ENCODE data around the gene ABCA5.

ABCA5 gene

DNA sequence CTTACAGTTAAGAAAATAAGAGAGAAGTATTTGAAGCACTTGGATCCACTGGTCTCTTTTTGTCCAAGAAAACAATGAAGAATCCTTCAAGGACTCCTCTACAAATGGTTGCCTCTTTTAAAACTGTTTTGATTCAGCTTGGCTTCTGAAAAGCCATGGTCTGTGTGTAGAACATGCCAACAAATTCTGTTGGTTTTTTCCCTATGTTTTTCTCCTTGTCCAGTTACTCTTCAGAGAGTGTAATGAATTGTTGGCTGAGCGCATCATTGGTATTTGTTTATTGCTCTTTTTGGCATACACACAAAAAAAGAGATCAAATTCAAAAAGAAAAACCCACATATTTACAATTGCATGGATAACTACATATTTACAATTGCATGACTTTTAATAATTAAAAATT is 98.4 kb downstream of the ABCA5 start, which contains the start of gene ABCA10:
TSS of gene ABCA10 (minus strand) at position 249 of the 400 bp plus-strand sequence. CDS start 3,466 bp downstream, outside the sequence.
- no peaks in the 10 kb centered on the region for H3K27me3 ChIP-seq (ENCODE audit: insufficient read depth, low read depth, severe bottlenecking)
- no peak within 1 kb of the TSS for H3K4me3 ChIP-seq (ENCODE audit: low read depth, low read length)
- no peak for DNase-seq
- peaks cover 6% of the 10 kb centered on the region for H3K9me3 ChIP-seq (ENCODE audit: severe bottlenecking)
- TF ChIP-seq, protein P1, sequence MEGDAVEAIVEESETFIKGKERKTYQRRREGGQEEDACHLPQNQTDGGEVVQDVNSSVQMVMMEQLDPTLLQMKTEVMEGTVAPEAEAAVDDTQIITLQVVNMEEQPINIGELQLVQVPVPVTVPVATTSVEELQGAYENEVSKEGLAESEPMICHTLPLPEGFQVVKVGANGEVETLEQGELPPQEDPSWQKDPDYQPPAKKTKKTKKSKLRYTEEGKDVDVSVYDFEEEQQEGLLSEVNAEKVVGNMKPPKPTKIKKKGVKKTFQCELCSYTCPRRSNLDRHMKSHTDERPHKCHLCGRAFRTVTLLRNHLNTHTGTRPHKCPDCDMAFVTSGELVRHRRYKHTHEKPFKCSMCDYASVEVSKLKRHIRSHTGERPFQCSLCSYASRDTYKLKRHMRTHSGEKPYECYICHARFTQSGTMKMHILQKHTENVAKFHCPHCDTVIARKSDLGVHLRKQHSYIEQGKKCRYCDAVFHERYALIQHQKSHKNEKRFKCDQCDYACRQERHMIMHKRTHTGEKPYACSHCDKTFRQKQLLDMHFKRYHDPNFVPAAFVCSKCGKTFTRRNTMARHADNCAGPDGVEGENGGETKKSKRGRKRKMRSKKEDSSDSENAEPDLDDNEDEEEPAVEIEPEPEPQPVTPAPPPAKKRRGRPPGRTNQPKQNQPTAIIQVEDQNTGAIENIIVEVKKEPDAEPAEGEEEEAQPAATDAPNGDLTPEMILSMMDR (IDR thresholded peaks at IDR 0.05; ENCODE audit: low read depth, low read length) = no peak
- H3K27ac ChIP-seq = no peak within 1 kb of the TSS
- H3K36me3 ChIP-seq = no peaks in the 10 kb centered on the region

DNA sequence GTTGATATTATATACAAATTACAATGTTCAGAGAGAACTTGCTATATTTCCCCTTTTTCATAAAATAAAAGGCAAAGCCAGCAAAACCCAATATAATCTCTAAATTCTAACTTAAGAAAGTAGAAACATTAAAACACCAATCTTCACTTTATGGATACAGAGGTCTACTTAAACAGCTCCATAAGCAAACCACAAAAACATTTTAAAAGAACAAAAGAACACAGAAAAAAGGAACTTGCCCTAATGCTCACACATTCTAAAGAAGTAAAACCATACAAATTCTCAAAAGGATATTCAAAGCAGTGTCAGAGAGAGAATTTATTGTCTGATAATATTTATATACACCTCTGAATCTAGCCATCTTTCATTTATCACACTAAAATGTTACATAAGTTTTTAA is 98.9 kb downstream of the ABCA5 start:
- DNase-seq = no peak
- no peaks in the 10 kb centered on the region for H3K27me3 ChIP-seq (ENCODE audit: insufficient read depth, low read depth, severe bottlenecking)
- H3K36me3 ChIP-seq = no peaks in the 10 kb centered on the region
- H3K27ac ChIP-seq = no peak overlapping the region
- TF ChIP-seq, protein P1 (IDR thresholded peaks at IDR 0.05; ENCODE audit: low read depth, low read length) = no peak
- no peak overlapping the region for H3K4me3 ChIP-seq (ENCODE audit: low read depth, low read length)
- peaks cover 5% of the 10 kb centered on the region for H3K9me3 ChIP-seq (ENCODE audit: severe bottlenecking)

DNA sequence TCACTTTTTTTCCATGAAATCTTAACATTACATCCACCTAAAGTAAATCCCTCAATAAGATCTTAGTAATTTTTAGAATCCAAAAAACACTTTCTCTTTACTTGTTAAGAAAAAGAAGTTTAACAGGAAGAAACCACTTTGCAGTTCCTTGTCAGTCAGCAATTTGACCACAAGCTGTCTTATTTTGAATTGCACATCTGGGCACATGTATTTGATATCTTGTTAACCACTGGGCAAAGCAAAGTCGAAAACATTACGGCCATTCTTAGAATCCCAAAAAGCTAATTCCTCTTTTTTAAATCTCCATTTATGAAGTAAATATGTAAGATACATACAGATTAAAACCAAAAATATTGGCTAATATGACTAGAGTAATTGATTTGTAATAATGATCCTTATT is 99.4 kb downstream of the ABCA5 start:
- TF ChIP-seq, protein P1 (IDR thresholded peaks at IDR 0.05; ENCODE audit: low read depth, low read length) = no peak
- Histone ChIP-seq H3K4me3 (ENCODE audit: low read depth, low read length) (no peak overlapping the region), H3K9me3 (ENCODE audit: severe bottlenecking) (peaks cover under 1% of the 10 kb centered on the region), H3K27me3 (ENCODE audit: insufficient read depth, low read depth, severe bottlenecking) (no peaks in the 10 kb centered on the region), H3K27ac (no peak overlapping the region), H3K36me3 (no peaks in the 10 kb centered on the region)
- DNase-seq = no peak

DNA sequence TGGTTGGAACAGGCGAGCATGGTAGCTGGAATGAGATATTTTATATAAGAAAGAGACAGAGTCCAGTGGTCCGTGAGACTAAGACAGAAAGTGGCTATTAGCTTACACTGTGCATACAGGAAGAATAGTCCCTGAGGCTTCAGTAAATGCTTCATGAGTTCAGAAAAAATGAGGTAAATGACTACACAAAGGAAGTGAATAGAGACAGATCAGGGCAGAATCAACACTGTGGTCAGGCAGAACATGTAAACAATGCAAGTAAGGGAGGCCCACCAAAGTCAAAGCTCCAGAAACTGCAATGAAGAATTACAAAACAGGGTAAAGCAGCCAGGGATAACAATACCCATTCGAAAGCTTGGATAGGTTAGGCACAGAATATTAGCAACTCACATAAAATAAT is 103.1 kb downstream of the ABCA5 start:
- Histone ChIP-seq H3K9me3 (ENCODE audit: severe bottlenecking) (no peaks in the 10 kb centered on the region), H3K36me3 (no peaks in the 10 kb centered on the region), H3K27ac (no peak overlapping the region), H3K27me3 (ENCODE audit: insufficient read depth, low read depth, severe bottlenecking) (no peaks in the 10 kb centered on the region), H3K4me3 (ENCODE audit: low read depth, low read length) (no peak overlapping the region)
- DNase-seq = no peak
- TF ChIP-seq, protein P1 (IDR thresholded peaks at IDR 0.05; ENCODE audit: low read depth, low read length) = no peak

DNA sequence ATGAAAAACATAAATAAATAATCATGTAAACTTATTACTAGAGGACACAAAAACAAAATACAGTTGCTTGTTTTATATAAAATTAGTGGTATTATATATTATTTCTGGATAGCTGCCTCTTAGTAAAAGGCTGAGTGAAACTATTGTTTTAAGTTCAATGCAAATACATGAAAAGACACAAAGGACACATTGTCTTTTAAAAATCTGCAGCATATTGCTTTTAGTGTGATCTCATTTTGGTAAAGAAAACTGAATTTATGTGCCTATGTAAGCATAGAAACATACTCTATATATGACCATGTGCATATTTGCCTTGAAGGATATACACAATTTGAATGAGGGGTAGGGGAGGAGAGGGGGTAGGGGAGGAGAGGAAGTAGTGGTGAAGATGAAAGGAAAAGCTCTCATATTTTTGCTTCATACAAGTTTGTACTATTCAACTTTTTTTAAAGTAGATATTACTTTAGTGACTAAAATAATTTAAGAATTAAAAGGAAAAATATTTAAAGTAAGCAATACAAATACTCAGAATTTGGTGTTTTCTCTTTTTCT is 104.2 kb downstream of the ABCA5 start:
- TF ChIP-seq, protein P1 (IDR thresholded peaks at IDR 0.05; ENCODE audit: low read depth, low read length) = no peak
- Histone ChIP-seq H3K9me3 (ENCODE audit: severe bottlenecking) (no peaks in the 10 kb centered on the region), H3K27me3 (ENCODE audit: insufficient read depth, low read depth, severe bottlenecking) (no peaks in the 10 kb centered on the region), H3K27ac (no peak overlapping the region), H3K36me3 (no peaks in the 10 kb centered on the region), H3K4me3 (ENCODE audit: low read depth, low read length) (no peak overlapping the region)
- DNase-seq = no peak

DNA sequence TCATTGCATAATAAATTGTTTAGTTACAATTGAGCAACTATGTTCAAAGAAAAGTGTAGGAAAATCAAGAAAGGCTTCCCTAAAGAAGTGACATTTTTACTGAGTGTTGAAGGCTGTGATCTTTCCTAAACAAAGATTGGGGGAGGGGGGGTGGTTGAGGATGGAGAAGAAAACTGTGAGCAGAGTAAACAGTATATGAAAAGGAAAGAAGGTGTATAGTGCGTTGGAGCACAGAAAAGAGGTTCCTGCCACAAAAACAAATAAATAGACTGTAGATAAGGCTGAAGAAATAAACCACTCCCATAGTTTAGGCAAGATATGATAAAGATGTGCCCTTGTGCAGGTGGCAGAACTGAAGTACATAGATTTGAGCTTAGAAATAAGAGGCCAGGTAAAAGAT is 106.8 kb downstream of the ABCA5 start:
- H3K27me3 ChIP-seq (ENCODE audit: insufficient read depth, low read depth, severe bottlenecking) = no peaks in the 10 kb centered on the region
- no peak for DNase-seq
- H3K9me3 ChIP-seq (ENCODE audit: severe bottlenecking) = no peaks in the 10 kb centered on the region
- no peaks in the 10 kb centered on the region for H3K36me3 ChIP-seq
- no peak overlapping the region for H3K4me3 ChIP-seq (ENCODE audit: low read depth, low read length)
- TF ChIP-seq, protein P1 (IDR thresholded peaks at IDR 0.05; ENCODE audit: low read depth, low read length) = no peak
- no peak overlapping the region for H3K27ac ChIP-seq
